OCI-LY7 (cell line): ENCODE measurements around the gene SPRR2B. TPM values are rescaled to one million over a fixed set of nuclear protein-coding genes. Genes with fewer than 3 reads are reported as not detected.

Experiments
- BruUV-seq: library from RNA; stranded (reverse); fragments of 400-500 nt; replicated peaks from 2 replicates; lab custom pipeline; 2021; lab: Mats Ljungman, UMichigan
- CTCF ChIA-PET: fragments of 300-600 bp; sonication (Branson Sonifier 250); formaldehyde crosslinking; loops from one replicate; lab custom pipeline; 2022; ENCODE audit warnings: antibody characterized with exemption; ENCODE audit not compliant: unreplicated experiment; lab: Charles Lee
- POLR2A ChIA-PET: fragments of 300-600 bp; sonication (Branson Sonifier 250); formaldehyde crosslinking; loops from one replicate; lab custom pipeline; 2022; ENCODE audit warnings: antibody characterized with exemption; lab: Charles Lee
- DNase-seq: peaks from one replicate; pipeline ENCODE4 v3.0.0-alpha.2; 2015; ENCODE audit warnings: low spot score
- H2AFZ ChIP-seq: fragments of 200-600 bp; sonication (generic), shearing (Covaris generic); 2 replicates; pipeline ENCODE4 v1.6.1; 2014; ENCODE audit warnings: mild to moderate bottlenecking, antibody characterized with exemption, low read length, moderate library complexity
- H3K27ac ChIP-seq: fragments of 200-600 bp; sonication (generic); 2 replicates; pipeline ENCODE4 v1.5.1; 2014; ENCODE audit warnings: mixed run types, low read depth, mild to moderate bottlenecking, moderate library complexity, low read length, inconsistent platforms; ENCODE audit not compliant: poor library complexity, severe bottlenecking
- H3K36me3 ChIP-seq: fragments of 200-600 bp; sonication (generic); 2 replicates; pipeline ENCODE4 v1.6.1; 2014; ENCODE audit warnings: mild to moderate bottlenecking, antibody characterized with exemption, low read length, moderate library complexity, mixed read lengths; ENCODE audit not compliant: insufficient read depth
- H3K4me1 ChIP-seq: fragments of 200-600 bp; sonication (generic); 2 replicates; pipeline ENCODE4 v1.5.1; 2014; ENCODE audit warnings: mild to moderate bottlenecking, low read length; ENCODE audit not compliant: insufficient read depth, poor library complexity, severe bottlenecking
- H3K4me2 ChIP-seq: fragments of 200-600 bp; sonication (generic); 2 replicates; pipeline ENCODE4 v1.6.1; 2014; ENCODE audit warnings: mild to moderate bottlenecking, low read length
- H3K4me3 ChIP-seq: fragments of 200-600 bp; sonication (generic); 2 replicates; pipeline ENCODE4 v1.5.1; 2014; ENCODE audit warnings: mild to moderate bottlenecking, low read depth, low read length; ENCODE audit not compliant: poor library complexity, severe bottlenecking
- H3K79me2 ChIP-seq: fragments of 200-600 bp; sonication (generic); 2 replicates; pipeline ENCODE4 v1.6.1; 2016; ENCODE audit warnings: low read depth, mild to moderate bottlenecking, low read length, moderate library complexity, mixed read lengths; ENCODE audit not compliant: insufficient read depth
- H3K9me2 ChIP-seq: fragments of 200-600 bp; sonication (generic); 2 replicates; pipeline ENCODE4 v1.6.1; 2016; ENCODE audit warnings: mild to moderate bottlenecking, low read length, mixed read lengths; ENCODE audit not compliant: insufficient read depth
- H3K9me3 ChIP-seq: fragments of 200-600 bp; sonication (generic); 2 replicates; pipeline ENCODE4 v1.6.1; 2014; ENCODE audit warnings: mild to moderate bottlenecking, mixed run types, low read length, mixed read lengths
- H4K20me1 ChIP-seq: fragments of 200-600 bp; sonication (generic); 2 replicates; pipeline ENCODE4 v1.6.1; 2014; ENCODE audit warnings: mild to moderate bottlenecking, antibody characterized with exemption, low read length, moderate library complexity, mixed read lengths; ENCODE audit not compliant: insufficient read depth
- EZH2phosphoT487 ChIP-seq: fragments of 200-600 bp; sonication (generic); IDR thresholded peaks from 2 replicates; pipeline ENCODE4 v1.6.1; 2018; ENCODE audit warnings: low read depth, borderline replicate concordance, mild to moderate bottlenecking, mixed run types, antibody characterized with exemption, low read length, moderate library complexity, mixed read lengths
- intact Hi-C: fragments of 100-400 bp; cut with micrococcal nuclease; formaldehyde crosslinking; loops from one replicate; pipeline ENCODE4 v1.10.0; 2022; ENCODE audit not compliant: unreplicated experiment
- total RNA-seq, 2 experiments: library from RNA; depleted of rRNA in 1 of 2; stranded (reverse); fragments of >200 nt in 1 of 2; shearing (Covaris generic) in 1 of 2; gene quantifications; 2 replicates each; pipeline ENCODE4 v1.2.3, GENCODE V29; 2014 to 2022
- TF ChIP-seq, protein P1 (sequence below): fragments of 200-600 bp; sonication (generic); conservative IDR thresholded peaks from 2 replicates; pipeline ENCODE4 v1.5.1; 2014; ENCODE audit warnings: mild to moderate bottlenecking, antibody characterized with exemption, low read length, moderate library complexity, mixed read lengths

SPRR2B gene
- total RNA-seq, 2 experiments from 2014 or later: not detected

DNA sequence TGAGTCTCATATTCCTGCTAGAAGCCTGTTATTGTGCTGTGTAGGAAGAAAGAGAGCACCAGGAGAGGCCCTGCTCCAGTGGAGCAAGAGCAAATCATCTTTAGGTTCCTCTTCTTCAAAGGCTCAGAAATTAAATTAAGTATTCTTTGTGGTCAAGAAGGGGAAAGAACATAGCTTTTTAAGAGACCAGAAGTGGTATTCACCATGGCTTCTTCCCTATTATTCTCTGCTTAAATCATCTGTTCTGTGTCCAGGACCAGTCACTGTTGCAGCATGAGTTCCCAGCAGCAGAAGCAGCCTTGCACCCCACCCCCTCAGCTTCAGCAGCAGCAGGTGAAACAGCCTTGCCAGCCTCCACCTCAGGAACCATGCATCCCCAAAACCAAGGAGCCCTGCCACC lies 39.3 kb downstream of the SPRR2B start:
- no peaks in the 10 kb centered on the region for H3K79me2 ChIP-seq
- no peak for TF ChIP-seq EZH2phosphoT487
- TF ChIP-seq, protein P1, sequence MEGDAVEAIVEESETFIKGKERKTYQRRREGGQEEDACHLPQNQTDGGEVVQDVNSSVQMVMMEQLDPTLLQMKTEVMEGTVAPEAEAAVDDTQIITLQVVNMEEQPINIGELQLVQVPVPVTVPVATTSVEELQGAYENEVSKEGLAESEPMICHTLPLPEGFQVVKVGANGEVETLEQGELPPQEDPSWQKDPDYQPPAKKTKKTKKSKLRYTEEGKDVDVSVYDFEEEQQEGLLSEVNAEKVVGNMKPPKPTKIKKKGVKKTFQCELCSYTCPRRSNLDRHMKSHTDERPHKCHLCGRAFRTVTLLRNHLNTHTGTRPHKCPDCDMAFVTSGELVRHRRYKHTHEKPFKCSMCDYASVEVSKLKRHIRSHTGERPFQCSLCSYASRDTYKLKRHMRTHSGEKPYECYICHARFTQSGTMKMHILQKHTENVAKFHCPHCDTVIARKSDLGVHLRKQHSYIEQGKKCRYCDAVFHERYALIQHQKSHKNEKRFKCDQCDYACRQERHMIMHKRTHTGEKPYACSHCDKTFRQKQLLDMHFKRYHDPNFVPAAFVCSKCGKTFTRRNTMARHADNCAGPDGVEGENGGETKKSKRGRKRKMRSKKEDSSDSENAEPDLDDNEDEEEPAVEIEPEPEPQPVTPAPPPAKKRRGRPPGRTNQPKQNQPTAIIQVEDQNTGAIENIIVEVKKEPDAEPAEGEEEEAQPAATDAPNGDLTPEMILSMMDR: no peak
- no peak overlapping the region for H3K27ac ChIP-seq
- H3K4me3 ChIP-seq: no peak overlapping the region
- no peaks in the 10 kb centered on the region for H3K36me3 ChIP-seq
- H3K4me2 ChIP-seq: no peak overlapping the region
- no peaks in the 10 kb centered on the region for H3K4me1 ChIP-seq
- POLR2A ChIA-PET: no interaction called here
- no peak for DNase-seq
- intact Hi-C loops: no loop called here
- no TSS peak for BruUV-seq
- CTCF ChIA-PET: no interaction called here
- no peaks in the 10 kb centered on the region for H4K20me1 ChIP-seq
- no peak overlapping the region for H2AFZ ChIP-seq
- no peaks in the 10 kb centered on the region for H3K9me2 ChIP-seq
- no peaks in the 10 kb centered on the region for H3K9me3 ChIP-seq

DNA sequence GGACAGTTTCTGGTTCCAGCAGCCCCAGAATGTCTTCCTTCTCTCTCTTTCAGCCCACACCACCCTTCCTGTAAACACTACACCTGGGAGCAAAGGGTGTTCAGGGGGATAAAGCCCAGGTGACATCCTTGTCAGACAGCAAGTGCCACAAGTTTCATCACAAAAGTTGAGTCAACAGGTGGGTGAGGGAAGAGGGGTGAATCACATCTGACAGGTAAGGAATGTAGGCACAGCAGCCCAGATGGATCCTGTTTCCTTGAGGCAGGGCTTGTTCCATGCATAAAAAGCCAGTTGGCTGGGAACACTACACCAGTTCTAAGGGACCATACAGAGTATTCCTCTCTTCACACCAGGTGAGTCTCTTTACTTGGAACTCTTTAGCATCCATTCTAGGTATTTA lies 40.5 kb downstream of the SPRR2B start, which contains the start of gene SPRR1B:
SPRR1B (plus strand) TSS at position 309 of the 400 bp plus-strand sequence. CDS start 1,143 bp downstream, outside the sequence.
- TF ChIP-seq EZH2phosphoT487: no peak
- TF ChIP-seq, protein P1: no peak
- intact Hi-C loops: no loop called here
- H3K9me2 ChIP-seq: no peaks in the 10 kb centered on the region
- no TSS peak for BruUV-seq
- H3K27ac ChIP-seq: no peak within 1 kb of the TSS
- no peaks in the 10 kb centered on the region for H3K9me3 ChIP-seq
- no peak within 1 kb of the TSS for H2AFZ ChIP-seq
- POLR2A ChIA-PET: no interaction called here
- no peak within 1 kb of the TSS for H3K4me2 ChIP-seq
- H3K4me1 ChIP-seq: no peaks in the 10 kb centered on the region
- no peaks in the 10 kb centered on the region for H4K20me1 ChIP-seq
- no peaks in the 10 kb centered on the region for H3K79me2 ChIP-seq
- H3K36me3 ChIP-seq: no peaks in the 10 kb centered on the region
- CTCF ChIA-PET: no interaction called here
- no peak within 1 kb of the TSS for H3K4me3 ChIP-seq
- DNase-seq: no peak

DNA sequence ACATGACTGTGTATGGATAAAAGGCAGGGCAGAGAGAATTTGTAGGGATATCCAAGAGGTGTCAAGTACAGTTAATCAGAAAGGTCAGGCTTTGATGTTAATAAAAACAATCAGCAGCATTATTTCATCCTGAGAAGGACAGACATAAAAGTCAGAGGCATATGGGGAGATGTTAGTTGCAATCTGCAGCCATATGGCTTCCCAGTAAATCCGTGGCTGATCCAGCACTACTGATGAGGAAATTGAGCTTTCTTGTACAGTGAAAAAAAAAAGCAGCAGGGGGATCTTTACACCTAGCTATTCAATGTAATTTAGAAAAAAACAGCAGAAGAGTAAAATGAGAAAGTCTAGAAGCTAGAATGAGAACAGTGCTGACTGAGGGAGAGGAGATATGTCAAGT lies 42.6 kb downstream of the SPRR2B start:
- Histone ChIP-seq H3K79me2 (no peaks in the 10 kb centered on the region), H3K9me2 (no peaks in the 10 kb centered on the region), H4K20me1 (no peaks in the 10 kb centered on the region), H3K4me3 (no peak overlapping the region), H3K27ac (no peak overlapping the region), H3K9me3 (no peaks in the 10 kb centered on the region), H3K4me1 (no peaks in the 10 kb centered on the region), H3K36me3 (no peaks in the 10 kb centered on the region), H2AFZ (no peak overlapping the region), H3K4me2 (no peak overlapping the region)
- ChIA-PET CTCF (no interaction called here), POLR2A (no interaction called here)
- TF ChIP-seq EZH2phosphoT487: no peak
- TF ChIP-seq, protein P1: no peak
- intact Hi-C loops: no loop called here
- BruUV-seq: no TSS peak
- no peak for DNase-seq
